Endothelial cell of umbilical vein (primary cell): Measurements from ENCODE around the gene LYSMD2. TPM values are rescaled to one million over a fixed set of nuclear protein-coding genes. Genes with fewer than 3 reads are reported as not detected.

ENCODE experiments used
- BruUV-seq: library from RNA; stranded (reverse); fragments of 400-500 nt; replicated peaks from 2 replicates; lab custom pipeline; 2021; lab: Mats Ljungman, UMichigan
- CTCF ChIA-PET: fragments of 300-600, 350-600 bp; sonication (Branson Sonifier 250); formaldehyde crosslinking; loops from one replicate; lab custom pipeline; 2021; ENCODE audit warnings: antibody characterized with exemption, inconsistent platforms; lab: Charles Lee
- POLR2A ChIA-PET: fragments of 300-600, 350-600 bp; sonication (Branson Sonifier 250); formaldehyde crosslinking; loops from one replicate; lab custom pipeline; 2021; ENCODE audit warnings: antibody characterized with exemption, inconsistent platforms; lab: Charles Lee
- DNase-seq: peaks from one replicate; pipeline ENCODE4 v3.0.0-alpha.2; 2011; ENCODE audit warnings: low read depth, low spot score
- FAIRE-seq: peaks from 2 replicates; lab custom pipeline; 2011; peaks lifted over from hg19 to GRCh38; lab: Jason Lieb, UNC
- H2AFZ ChIP-seq: 2 replicates; pipeline ENCODE4 v1.6.0; 2012; ENCODE audit warnings: low read depth, low read length, control low read depth, inconsistent platforms
- H3K27ac ChIP-seq: 2 replicates; pipeline ENCODE4 v1.5.1; 2011; ENCODE audit warnings: low read depth, mild to moderate bottlenecking, control low read depth, low read length, moderate library complexity; ENCODE audit not compliant: insufficient read depth
- H3K27me3 ChIP-seq, 2 experiments: 2 replicates each; pipeline versions ENCODE4 v1.6.0 to v1.6.1; 2011; ENCODE audit warnings: low read length in 2 of 2, mixed read lengths in 1 of 2; ENCODE audit not compliant: control insufficient read depth in 2 of 2, insufficient read depth in 2 of 2
- H3K36me3 ChIP-seq, 2 experiments: 2 replicates in 1 of 2; 3 replicates in 1 of 2; pipeline ENCODE4 v1.5.1; 2011; ENCODE audit warnings: low read length in 2 of 2, mild to moderate bottlenecking in 1 of 2, moderate library complexity in 1 of 2; ENCODE audit not compliant: control insufficient read depth in 2 of 2, insufficient read depth in 2 of 2; ENCODE audit errors: extremely low read depth in 1 of 2
- H3K4me1 ChIP-seq: 3 replicates; pipeline ENCODE4 v1.5.1; 2011; ENCODE audit warnings: mild to moderate bottlenecking, low read length; ENCODE audit not compliant: control insufficient read depth, insufficient read depth; ENCODE audit errors: extremely low read depth
- H3K4me2 ChIP-seq: 2 replicates; pipeline ENCODE4 v1.6.1; 2011; ENCODE audit warnings: low read length, control low read depth, mixed read lengths; ENCODE audit not compliant: insufficient read depth
- H3K4me3 ChIP-seq, 3 experiments: fragments of 200-600 bp in 1 of 3; sonication (generic), shearing (Covaris generic) in 1 of 3; replicated peaks in 1 of 3; 2 replicates each; pipeline ENCODE4 v1.5.1; 2011 to 2016; ENCODE audit warnings: control low read depth in 3 of 3, low read length in 3 of 3, mild to moderate bottlenecking in 2 of 3, inconsistent platforms in 1 of 3, low read depth in 1 of 3, moderate library complexity in 1 of 3; ENCODE audit not compliant: insufficient read depth in 1 of 3
- H3K79me2 ChIP-seq: 2 replicates; pipeline ENCODE4 v1.6.0; 2012; ENCODE audit warnings: low read length, inconsistent platforms; ENCODE audit not compliant: control insufficient read depth, insufficient read depth
- H3K9ac ChIP-seq: replicated peaks from 2 replicates; pipeline ENCODE3; 2011; ENCODE audit warnings: low read length, control low read depth; ENCODE audit not compliant: insufficient read depth; ENCODE audit errors: extremely low read depth
- H3K9me1 ChIP-seq: replicated peaks from 3 replicates; pipeline ENCODE4 v1.6.0; 2011; ENCODE audit warnings: mild to moderate bottlenecking, low read length; ENCODE audit not compliant: control insufficient read depth, insufficient read depth; ENCODE audit errors: extremely low read depth
- H3K9me3 ChIP-seq: replicated peaks from 2 replicates; pipeline ENCODE4 v1.5.1; 2012; ENCODE audit warnings: low read length, inconsistent platforms; ENCODE audit not compliant: control insufficient read depth, insufficient read depth
- H4K20me1 ChIP-seq: replicated peaks from 2 replicates; pipeline ENCODE3; 2011; ENCODE audit warnings: mild to moderate bottlenecking, low read length; ENCODE audit not compliant: control insufficient read depth, insufficient read depth; ENCODE audit errors: extremely low read depth
- CTCF ChIP-seq, 2 donors: IDR thresholded peaks; 1 replicate in 1 of 2; 2 replicates in 1 of 2; pipeline ENCODE4 v1.5.1; 2011; ENCODE audit warnings: low read length in 2 of 2, mild to moderate bottlenecking in 2 of 2, moderate library complexity in 2 of 2, control low read depth in 1 of 2, inconsistent platforms in 1 of 2, low read depth in 1 of 2; ENCODE audit not compliant: insufficient read depth in 1 of 2; ENCODE audit errors: extremely low read depth in 1 of 2
- EZH2 ChIP-seq: IDR thresholded peaks from 2 replicates; pipeline ENCODE4 v1.6.1; 2012; ENCODE audit warnings: borderline replicate concordance, low read depth, mild to moderate bottlenecking, moderate library complexity, low read length, inconsistent platforms; ENCODE audit not compliant: severe bottlenecking
- FOS ChIP-seq: IDR thresholded peaks from 2 replicates; pipeline ENCODE4 v1.6.1; 2011; ENCODE audit warnings: mild to moderate bottlenecking, low read length, moderate library complexity, borderline replicate concordance; ENCODE audit not compliant: insufficient read depth
- GATA2 ChIP-seq: IDR thresholded peaks from 2 replicates; pipeline ENCODE4 v1.7.0; 2011; ENCODE audit warnings: low read depth, mild to moderate bottlenecking, moderate library complexity, mixed read lengths, low read length; ENCODE audit not compliant: insufficient read length, insufficient read depth
- JUN ChIP-seq: IDR thresholded peaks from 2 replicates; pipeline ENCODE4 v1.6.1; 2011; ENCODE audit warnings: borderline replicate concordance, low read depth; ENCODE audit not compliant: insufficient read length, insufficient read depth
- MYC ChIP-seq: IDR thresholded peaks from one replicate; pipeline ENCODE4 v1.6.1; 2011; ENCODE audit warnings: mild to moderate bottlenecking, low read depth, low read length
- POLR2A ChIP-seq: IDR thresholded peaks from 2 replicates; pipeline ENCODE4 v1.6.1; 2012; ENCODE audit warnings: low read depth, mild to moderate bottlenecking, control low read depth, low read length
- POLR2AphosphoS5 ChIP-seq: IDR thresholded peaks from 2 replicates; pipeline ENCODE4 v1.6.1; 2012; ENCODE audit warnings: low read depth, mild to moderate bottlenecking, control low read depth, low read length, moderate library complexity; ENCODE audit not compliant: insufficient read depth
- dilution Hi-C: fragments of 300-500 bp; cut with MboI; formaldehyde crosslinking; loops from one replicate; pipeline ENCODE4 v1.15.0; 2019; ENCODE audit warnings: low sequenced_read_pairs; ENCODE audit not compliant: extremely low pct_ligation_motif_present
- intact Hi-C: fragments of 100-400 bp; cut with micrococcal nuclease; formaldehyde crosslinking; loops from one replicate; pipeline ENCODE4 v1.10.0; 2022
- polyA plus RNA-seq, 4 experiments: library from polyadenylated mRNA; depleted of rRNA in 3 of 4; stranded (reverse) in 3 of 4; unstranded in 1 of 4; fragments of >200 nt; gene quantifications; 2 replicates each; pipeline versions ENCODE4 v1.2.1 to v1.2.3, GENCODE V29; 2011 to 2012; ENCODE audit warnings: missing spikeins in 1 of 4
- total RNA-seq: library from RNA; stranded (reverse); gene quantifications from 2 replicates; pipeline ENCODE4 v1.2.3, GENCODE V29; 2021
- TF ChIP-seq, protein P1 (sequence below): IDR thresholded peaks from 2 replicates; pipeline ENCODE4 v1.6.1; 2011; ENCODE audit not compliant: insufficient read depth, insufficient read length

Gene LYSMD2
- total and polyA plus RNA-seq, 2 donors (not counting 3 experiments of a cell fraction or from before 2014, with no cell fraction given) = 6.2 to 8.0 TPM

- Histone ChIP-seq H4K20me1 (no peaks in the 10 kb centered on the region), H3K36me3 (no peaks in the 10 kb centered on the region), H3K79me2 (no peaks in the 10 kb centered on the region), H3K9ac (no peak overlapping the region), H3K4me2 (no peak overlapping the region), H3K4me1 (no peaks in the 10 kb centered on the region), H3K27ac (no peak overlapping the region), H3K9me1 (no peaks in the 10 kb centered on the region), H3K4me3 (no peak overlapping the region), H2AFZ (no peak overlapping the region), H3K9me3 (no peaks in the 10 kb centered on the region), H3K27me3 (peaks cover 12 to 37% of the 10 kb centered on the region in 2 experiments)
- no peak for FAIRE-seq
- intact Hi-C loops = no loop called here
- POLR2A ChIA-PET = no interaction called here
- no peak for DNase-seq
- no TSS peak for BruUV-seq
- dilution Hi-C loops = no loop called here
- CTCF ChIA-PET = interaction anchor here (0.9 to 2.5 kb wide), 4 partner anchors 36 to 88 kb away, joined by 3 to 21 read pairs (median 6); partner anchors contain the start of gene LYSMD2
- TF ChIP-seq, protein P1, sequence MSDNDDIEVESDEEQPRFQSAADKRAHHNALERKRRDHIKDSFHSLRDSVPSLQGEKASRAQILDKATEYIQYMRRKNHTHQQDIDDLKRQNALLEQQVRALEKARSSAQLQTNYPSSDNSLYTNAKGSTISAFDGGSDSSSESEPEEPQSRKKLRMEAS = no peak
- no peak for TF ChIP-seq FOS
- no peak for TF ChIP-seq CTCF (IDR thresholded peaks at IDR 0.05; ENCODE audit: extremely low read depth in 1 of 2, insufficient read depth in 1 of 2, low read depth in 1 of 2, low read length in 2 of 2)
- no peak for TF ChIP-seq GATA2
- TF ChIP-seq POLR2A = no peak
- TF ChIP-seq MYC = no peak
- TF ChIP-seq POLR2AphosphoS5 = no peak
- no peak for TF ChIP-seq EZH2
- no peak for TF ChIP-seq JUN
Measured at GRCh38 chr15:51688863-51689262, 48.6 kb downstream of the LYSMD2 start.
